Measurements from ENCODE around the gene AGAP1. TPM values are rescaled to one million over a fixed set of nuclear protein-coding genes. Genes with fewer than 3 reads are reported as not detected.
A peak's percentile ranks its signal among the peaks of the same experiment; 100 is the strongest.

AGAP1 gene
- total and polyA plus RNA-seq, 4 donors: 36.1 to 79.4 (median 52.6) TPM

- Histone ChIP-seq H3K36me3 (ENCODE audit: control insufficient read depth, insufficient read depth, low read length) (peaks cover 55% of the 10 kb centered on the region), H3K27ac (ENCODE audit: low read depth, low read length) (no peak overlapping the region)
- WGBS (ENCODE audit: insufficient coverage): 54% methylated on average over 12 of the region's 15 CpGs
These were observed 440.4 kb downstream of the AGAP1 start for GRCh38 chr2:235934059-235934773.

DNA sequence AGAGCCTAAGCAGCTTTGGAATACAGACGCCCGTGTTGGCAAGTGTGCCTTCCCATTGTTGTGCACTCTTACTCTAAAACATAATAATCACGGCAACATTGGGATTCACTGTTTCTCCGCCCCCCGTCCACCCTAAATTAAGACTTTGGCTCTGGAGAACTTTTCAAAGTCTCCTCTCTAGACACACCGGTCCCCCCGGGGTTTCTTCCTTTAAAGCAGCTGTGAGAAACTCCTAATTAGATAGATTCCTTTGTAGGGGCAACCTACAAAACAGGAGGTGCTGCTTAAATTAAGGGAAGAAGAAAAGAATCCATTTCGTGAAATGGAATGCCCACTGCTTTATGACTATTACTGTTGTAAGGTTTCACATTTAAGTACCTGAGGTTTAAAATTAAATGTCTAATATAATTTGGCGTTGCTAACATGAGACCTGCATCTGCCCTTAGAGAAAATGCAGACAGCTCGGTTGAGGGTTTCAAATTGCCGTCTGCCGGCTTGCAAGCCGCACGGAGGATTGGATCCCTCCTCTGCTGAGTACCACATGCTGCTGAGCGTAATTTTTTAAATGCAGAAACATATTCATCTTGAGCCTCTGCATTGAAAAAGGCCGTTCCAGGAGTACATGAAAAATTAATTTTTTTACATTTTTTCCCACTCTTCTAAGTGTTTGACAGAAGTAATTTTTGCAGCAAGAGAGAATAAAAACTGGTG is 441.1 kb downstream of the AGAP1 start:
- Histone ChIP-seq H3K9me3 (ENCODE audit: control insufficient read depth, insufficient read depth, low read length) (no peaks in the 10 kb centered on the region), H3K4me3 (ENCODE audit: low read depth, low read length) (no peak overlapping the region), H3K27ac (ENCODE audit: low read depth, low read length) (no peak overlapping the region), H3K27me3 (ENCODE audit: control insufficient read depth, insufficient read depth, low read length) (no peaks in the 10 kb centered on the region), H3K4me1 (ENCODE audit: control insufficient read depth, insufficient read depth, low read length) (peaks cover 14% of the 10 kb centered on the region), H3K36me3 (ENCODE audit: control insufficient read depth, insufficient read depth, low read length) (peaks cover 63% of the 10 kb centered on the region)
- WGBS (ENCODE audit: insufficient coverage): 40% methylated on average over 11 of the region's 16 CpGs
- DNase-seq (ENCODE audit: low read depth in 4 of 6, low spot score in 6 of 6): peak in 2 of 6 donors; percentile 68 to 82

More at GRCh38 chr2:235934059-235934773, 440.4 kb downstream of the AGAP1 start:
- DNase-seq (ENCODE audit: low read depth in 4 of 6, low spot score in 6 of 6): peak in 2 of 6 donors; percentile 37 to 69
- H3K4me1 ChIP-seq (ENCODE audit: control insufficient read depth, insufficient read depth, low read length): peaks cover 14% of the 10 kb centered on the region
- H3K4me3 ChIP-seq (ENCODE audit: low read depth, low read length): no peak overlapping the region
- no peaks in the 10 kb centered on the region for H3K27me3 ChIP-seq (ENCODE audit: control insufficient read depth, insufficient read depth, low read length)
- H3K9me3 ChIP-seq (ENCODE audit: control insufficient read depth, insufficient read depth, low read length): no peaks in the 10 kb centered on the region

DNA sequence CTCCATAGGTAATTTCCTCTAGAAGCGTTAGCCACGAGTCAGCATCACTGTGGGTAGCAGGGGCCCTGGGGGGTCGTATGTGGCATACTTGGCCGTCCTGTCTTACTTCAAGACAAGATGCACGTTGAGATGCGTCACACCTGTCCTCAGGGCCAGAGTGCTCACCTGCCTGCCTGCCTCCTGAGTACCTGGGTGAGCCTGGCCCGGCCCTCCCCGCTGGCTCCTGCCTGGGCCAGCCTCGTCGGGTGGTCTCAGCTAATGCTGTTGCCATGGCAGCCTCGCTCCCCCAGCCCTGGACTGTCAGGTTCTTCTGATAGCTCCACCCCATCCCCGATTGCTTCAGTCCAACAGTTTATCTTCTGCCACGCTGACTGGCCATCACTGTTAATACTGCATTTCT is 441.9 kb downstream of the AGAP1 start:
- Histone ChIP-seq H3K4me1 (ENCODE audit: control insufficient read depth, insufficient read depth, low read length) (peaks cover 14% of the 10 kb centered on the region), H3K27ac (ENCODE audit: low read depth, low read length) (no peak overlapping the region), H3K27me3 (ENCODE audit: control insufficient read depth, insufficient read depth, low read length) (no peaks in the 10 kb centered on the region), H3K4me3 (ENCODE audit: low read depth, low read length) (no peak overlapping the region), H3K36me3 (ENCODE audit: control insufficient read depth, insufficient read depth, low read length) (peaks cover 61% of the 10 kb centered on the region), H3K9me3 (ENCODE audit: control insufficient read depth, insufficient read depth, low read length) (no peaks in the 10 kb centered on the region)
- 80% methylated on average over 13 of the region's 13 CpGs for WGBS (ENCODE audit: insufficient coverage)
- no peak for DNase-seq (ENCODE audit: low read depth in 4 of 6, low spot score in 6 of 6)

- DNase-seq (ENCODE audit: low read depth in 4 of 6, low spot score in 6 of 6): no peak
- H3K27ac ChIP-seq (ENCODE audit: low read depth, low read length): no peak overlapping the region
- H3K9me3 ChIP-seq (ENCODE audit: control insufficient read depth, insufficient read depth, low read length): no peaks in the 10 kb centered on the region
- H3K27me3 ChIP-seq (ENCODE audit: control insufficient read depth, insufficient read depth, low read length): no peaks in the 10 kb centered on the region
- peaks cover 56% of the 10 kb centered on the region for H3K36me3 ChIP-seq (ENCODE audit: control insufficient read depth, insufficient read depth, low read length)
- no peak overlapping the region for H3K4me3 ChIP-seq (ENCODE audit: low read depth, low read length)
- peaks cover 14% of the 10 kb centered on the region for H3K4me1 ChIP-seq (ENCODE audit: control insufficient read depth, insufficient read depth, low read length)
- 94% methylated on average over 2 of the region's 8 CpGs for WGBS (ENCODE audit: insufficient coverage)
These were observed 442.6 kb downstream of the AGAP1 start for GRCh38 chr2:235936493-235936892.

- H3K4me3 ChIP-seq (ENCODE audit: low read depth, low read length): no peak overlapping the region
- H3K36me3 ChIP-seq (ENCODE audit: control insufficient read depth, insufficient read depth, low read length): peaks cover 54% of the 10 kb centered on the region
- peak in 1 of 6 donors; percentile 51 for DNase-seq (ENCODE audit: low read depth in 4 of 6, low spot score in 6 of 6)
- 61% methylated on average over 6 of the region's 10 CpGs for WGBS (ENCODE audit: insufficient coverage)
- H3K27me3 ChIP-seq (ENCODE audit: control insufficient read depth, insufficient read depth, low read length): no peaks in the 10 kb centered on the region
- no peak overlapping the region for H3K27ac ChIP-seq (ENCODE audit: low read depth, low read length)
- peaks cover 14% of the 10 kb centered on the region for H3K4me1 ChIP-seq (ENCODE audit: control insufficient read depth, insufficient read depth, low read length)
- no peaks in the 10 kb centered on the region for H3K9me3 ChIP-seq (ENCODE audit: control insufficient read depth, insufficient read depth, low read length)
These were observed 443.2 kb downstream of the AGAP1 start for GRCh38 chr2:235937087-235937486.

DNA sequence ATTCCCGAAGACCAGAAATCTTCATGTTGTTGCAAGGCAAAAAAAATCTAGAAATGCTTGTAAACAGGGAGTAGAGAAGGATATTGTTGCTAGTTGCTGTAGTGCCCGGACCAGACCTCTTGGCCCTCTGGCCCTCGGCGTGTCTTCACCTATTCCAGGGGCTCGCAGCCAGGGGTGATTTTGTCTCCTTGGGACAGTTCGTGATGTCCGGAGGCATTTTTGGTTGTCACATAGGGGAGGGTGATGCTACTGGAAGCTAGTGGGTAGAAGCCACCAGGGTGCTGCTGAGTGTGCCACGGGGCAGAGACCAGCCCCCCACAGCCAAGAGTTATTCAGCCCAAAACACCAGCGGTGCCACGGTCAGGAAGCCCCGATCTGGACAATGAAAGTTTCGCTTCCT is 443.7 kb downstream of the AGAP1 start:
- 91% methylated on average over 12 of the region's 12 CpGs for WGBS (ENCODE audit: insufficient coverage)
- H3K4me3 ChIP-seq (ENCODE audit: low read depth, low read length): no peak overlapping the region
- H3K36me3 ChIP-seq (ENCODE audit: control insufficient read depth, insufficient read depth, low read length): peaks cover 50% of the 10 kb centered on the region
- H3K9me3 ChIP-seq (ENCODE audit: control insufficient read depth, insufficient read depth, low read length): no peaks in the 10 kb centered on the region
- H3K4me1 ChIP-seq (ENCODE audit: control insufficient read depth, insufficient read depth, low read length): peaks cover 14% of the 10 kb centered on the region
- H3K27me3 ChIP-seq (ENCODE audit: control insufficient read depth, insufficient read depth, low read length): no peaks in the 10 kb centered on the region
- H3K27ac ChIP-seq (ENCODE audit: low read depth, low read length): no peak overlapping the region
- no peak for DNase-seq (ENCODE audit: low read depth in 4 of 6, low spot score in 6 of 6)

GRCh38 chr2:235937936-235938335 is 444.1 kb downstream of the AGAP1 start:
- Histone ChIP-seq H3K9me3 (ENCODE audit: control insufficient read depth, insufficient read depth, low read length) (no peaks in the 10 kb centered on the region), H3K36me3 (ENCODE audit: control insufficient read depth, insufficient read depth, low read length) (peaks cover 50% of the 10 kb centered on the region), H3K27me3 (ENCODE audit: control insufficient read depth, insufficient read depth, low read length) (no peaks in the 10 kb centered on the region), H3K4me3 (ENCODE audit: low read depth, low read length) (no peak overlapping the region), H3K4me1 (ENCODE audit: control insufficient read depth, insufficient read depth, low read length) (peaks cover 14% of the 10 kb centered on the region), H3K27ac (ENCODE audit: low read depth, low read length) (no peak overlapping the region)
- no peak for DNase-seq (ENCODE audit: low read depth in 4 of 6, low spot score in 6 of 6)
- 92% methylated on average over 12 of the region's 12 CpGs for WGBS (ENCODE audit: insufficient coverage)

DNA sequence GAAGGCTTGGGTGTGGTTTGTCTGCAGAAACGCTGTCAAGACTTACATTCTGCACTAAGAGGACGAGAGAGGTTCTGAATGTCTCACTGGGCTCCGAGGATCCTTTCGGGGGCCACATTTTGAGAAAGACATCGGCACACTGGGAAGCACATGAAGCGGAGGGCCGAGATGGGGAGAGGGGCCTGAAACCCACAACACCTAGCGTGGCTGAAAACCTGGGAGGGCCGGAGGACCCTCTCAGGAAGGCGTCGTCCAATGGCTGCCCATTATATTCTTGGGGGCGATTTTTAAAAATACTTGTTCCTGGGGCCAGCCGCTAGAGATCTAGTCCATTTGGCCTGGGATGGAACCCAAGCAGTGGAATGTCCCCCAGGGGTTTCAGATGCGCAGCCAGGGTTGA is 444.8 kb downstream of the AGAP1 start:
- WGBS (ENCODE audit: insufficient coverage): 99% methylated on average over 14 of the region's 14 CpGs
- H3K4me3 ChIP-seq (ENCODE audit: low read depth, low read length): no peak overlapping the region
- no peaks in the 10 kb centered on the region for H3K27me3 ChIP-seq (ENCODE audit: control insufficient read depth, insufficient read depth, low read length)
- no peak overlapping the region for H3K27ac ChIP-seq (ENCODE audit: low read depth, low read length)
- DNase-seq (ENCODE audit: low read depth in 4 of 6, low spot score in 6 of 6): no peak
- H3K9me3 ChIP-seq (ENCODE audit: control insufficient read depth, insufficient read depth, low read length): no peaks in the 10 kb centered on the region
- H3K4me1 ChIP-seq (ENCODE audit: control insufficient read depth, insufficient read depth, low read length): peaks cover 14% of the 10 kb centered on the region
- peaks cover 50% of the 10 kb centered on the region for H3K36me3 ChIP-seq (ENCODE audit: control insufficient read depth, insufficient read depth, low read length)

DNA sequence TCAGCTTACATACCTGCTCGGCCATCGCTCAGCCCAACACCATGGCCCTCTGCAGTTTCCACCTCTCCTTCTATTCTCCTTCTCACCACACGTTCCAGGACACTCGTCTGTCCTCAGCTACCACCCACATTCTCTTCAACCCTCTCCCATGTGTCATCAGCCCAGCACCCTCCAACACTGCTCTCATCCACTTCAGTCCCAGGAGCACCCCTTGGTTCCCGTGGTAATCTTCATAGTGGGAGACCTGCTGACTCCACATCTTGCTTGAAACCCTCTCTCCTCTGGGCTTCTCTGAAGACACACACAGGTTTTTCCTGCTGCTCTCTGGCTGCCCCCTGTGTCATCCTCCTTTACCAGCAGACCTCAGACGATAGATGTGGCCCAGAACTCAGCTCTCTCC is 445.6 kb downstream of the AGAP1 start:
- 96% methylated on average over 6 of the region's 6 CpGs for WGBS (ENCODE audit: insufficient coverage)
- Histone ChIP-seq H3K36me3 (ENCODE audit: control insufficient read depth, insufficient read depth, low read length) (peaks cover 45% of the 10 kb centered on the region), H3K27ac (ENCODE audit: low read depth, low read length) (no peak overlapping the region), H3K9me3 (ENCODE audit: control insufficient read depth, insufficient read depth, low read length) (no peaks in the 10 kb centered on the region), H3K4me1 (ENCODE audit: control insufficient read depth, insufficient read depth, low read length) (peaks cover 8% of the 10 kb centered on the region), H3K27me3 (ENCODE audit: control insufficient read depth, insufficient read depth, low read length) (no peaks in the 10 kb centered on the region), H3K4me3 (ENCODE audit: low read depth, low read length) (no peak overlapping the region)
- no peak for DNase-seq (ENCODE audit: low read depth in 4 of 6, low spot score in 6 of 6)

- WGBS (ENCODE audit: insufficient coverage): 88% methylated on average over 8 of the region's 8 CpGs
- H3K9me3 ChIP-seq (ENCODE audit: control insufficient read depth, insufficient read depth, low read length): no peaks in the 10 kb centered on the region
- H3K36me3 ChIP-seq (ENCODE audit: control insufficient read depth, insufficient read depth, low read length): peaks cover 49% of the 10 kb centered on the region
- no peak for DNase-seq (ENCODE audit: low read depth in 4 of 6, low spot score in 6 of 6)
- H3K27me3 ChIP-seq (ENCODE audit: control insufficient read depth, insufficient read depth, low read length): no peaks in the 10 kb centered on the region
- H3K4me3 ChIP-seq (ENCODE audit: low read depth, low read length): no peak overlapping the region
- H3K27ac ChIP-seq (ENCODE audit: low read depth, low read length): no peak overlapping the region
- H3K4me1 ChIP-seq (ENCODE audit: control insufficient read depth, insufficient read depth, low read length): peaks cover 8% of the 10 kb centered on the region
These were observed 446.5 kb downstream of the AGAP1 start for GRCh38 chr2:235940330-235940729.

Measured in spinal cord (tissue), 10 donors.